Measurements from ENCODE around the gene TEX12.

TEX12 gene

GRCh38 chr11:112172362-112172994 lies 5.3 kb downstream of the TEX12 start:
- Histone ChIP-seq H3K4me2 (no peak overlapping the region), H3K27ac (no peak overlapping the region)

DNA sequence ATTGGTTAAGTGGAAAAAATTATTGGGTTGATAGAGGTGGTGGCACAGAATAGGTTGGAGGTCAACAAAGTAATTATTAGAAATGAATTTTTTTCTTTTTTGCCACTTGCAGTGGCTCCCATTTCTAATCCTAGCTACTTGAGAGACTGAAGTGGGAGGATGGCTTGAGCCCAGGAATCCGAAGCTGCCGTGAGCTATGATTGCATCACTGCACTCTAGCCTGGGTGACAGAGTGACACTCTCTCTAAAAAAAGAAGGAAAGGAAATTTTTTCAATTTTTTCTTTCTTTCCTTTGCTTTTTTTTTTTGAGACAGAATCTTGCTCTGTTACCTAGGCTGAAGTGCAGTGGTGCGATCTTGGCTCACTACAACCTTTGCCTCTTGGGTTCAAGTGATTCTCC lies 6.0 kb downstream of the TEX12 start:
- Histone ChIP-seq H3K36me3 (ENCODE audit: insufficient read depth) (no peaks in the 10 kb centered on the region), H2AFZ (ENCODE audit: low read depth) (no peak overlapping the region), H3K9ac (no peak overlapping the region), H4K20me1 (ENCODE audit: insufficient read depth) (no peaks in the 10 kb centered on the region), H3K79me2 (ENCODE audit: insufficient read depth, low read depth) (no peaks in the 10 kb centered on the region), H3K27me3 (ENCODE audit: insufficient read depth, low read depth) (no peaks in the 10 kb centered on the region), H3K4me2 (no peak overlapping the region), H3K4me3 (IDR thresholded peaks at IDR 0.05; ENCODE audit: insufficient read depth, low read depth, low read length) (no peak overlapping the region), H3K4me1 (ENCODE audit: low read depth, poor library complexity, severe bottlenecking) (no peaks in the 10 kb centered on the region), H3K27ac (no peak overlapping the region)
- TF ChIP-seq CTCF (conservative IDR thresholded peaks at IDR 0.05; ENCODE audit: low read depth, low read length) = no peak

More at GRCh38 chr11:112172362-112172994, 5.3 kb downstream of the TEX12 start:
- no peaks in the 10 kb centered on the region for H3K36me3 ChIP-seq (ENCODE audit: insufficient read depth)
- H3K4me1 ChIP-seq (ENCODE audit: low read depth, poor library complexity, severe bottlenecking) = no peaks in the 10 kb centered on the region
- H4K20me1 ChIP-seq (ENCODE audit: insufficient read depth) = no peaks in the 10 kb centered on the region
- no peak overlapping the region for H2AFZ ChIP-seq (ENCODE audit: low read depth)
- H3K9ac ChIP-seq = no peak overlapping the region
- no peak overlapping the region for H3K4me3 ChIP-seq (IDR thresholded peaks at IDR 0.05; ENCODE audit: insufficient read depth, low read depth, low read length)
- TF ChIP-seq CTCF (conservative IDR thresholded peaks at IDR 0.05; ENCODE audit: low read depth, low read length) = no peak
- no peaks in the 10 kb centered on the region for H3K27me3 ChIP-seq (ENCODE audit: insufficient read depth, low read depth)
- H3K79me2 ChIP-seq (ENCODE audit: insufficient read depth, low read depth) = no peaks in the 10 kb centered on the region

DNA sequence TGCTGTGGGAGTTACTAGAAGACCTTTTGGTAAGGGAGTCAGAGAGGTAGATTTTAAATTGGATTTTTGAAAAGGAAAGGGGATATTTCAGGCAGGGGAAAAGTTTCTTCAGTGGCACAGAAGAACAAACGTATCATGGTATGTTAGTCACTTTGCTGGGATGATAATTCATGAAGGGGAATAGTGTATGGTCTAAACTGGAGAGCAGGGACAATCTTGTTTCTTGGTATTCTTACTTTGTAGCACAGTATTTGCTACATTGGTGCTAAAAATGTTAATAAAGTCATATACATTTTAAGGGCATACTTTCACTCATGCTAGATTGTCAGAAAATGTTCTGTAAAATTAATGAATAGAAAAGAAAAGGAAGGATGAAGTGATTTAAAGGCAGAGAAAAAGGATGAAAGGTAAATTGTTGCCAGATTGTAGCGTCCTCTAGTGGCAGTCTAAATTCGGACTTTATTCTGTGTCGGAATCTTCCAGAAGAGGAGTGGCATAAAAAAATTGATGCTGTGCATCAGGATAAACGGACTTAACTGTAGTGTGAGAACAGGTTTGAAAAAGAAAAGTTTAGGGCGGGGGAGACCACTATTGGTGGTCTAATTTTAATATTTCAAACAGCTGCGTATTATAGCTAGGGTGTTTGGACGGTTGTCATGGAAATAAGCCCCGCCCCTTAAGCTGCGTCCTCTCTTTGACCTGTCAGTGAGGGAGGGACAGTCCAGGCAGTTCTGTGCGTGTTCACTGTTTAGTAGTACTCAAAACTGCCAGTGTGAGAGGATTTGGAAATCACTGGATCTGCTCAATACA lies 7.8 kb downstream of the TEX12 start, which contains the start of gene BCO2:
TSS of gene BCO2 (plus strand) at position 724 of the 810 bp plus-strand sequence. CDS start 90 bp downstream, outside the sequence.
- Histone ChIP-seq H3K27me3 (ENCODE audit: insufficient read depth, low read depth) (no peaks in the 10 kb centered on the region), H3K36me3 (ENCODE audit: insufficient read depth) (no peaks in the 10 kb centered on the region), H2AFZ (ENCODE audit: low read depth) (peak within 1 kb of the TSS; percentile 9; the same call in 1 of the 2 replicates), H3K4me1 (ENCODE audit: low read depth, poor library complexity, severe bottlenecking) (no peaks in the 10 kb centered on the region), H3K4me2 (peak within 1 kb of the TSS; percentile 6; the same call in 1 of the 2 replicates), H3K4me3 (IDR thresholded peaks at IDR 0.05; ENCODE audit: insufficient read depth, low read depth, low read length) (no peak within 1 kb of the TSS), H3K79me2 (ENCODE audit: insufficient read depth, low read depth) (no peaks in the 10 kb centered on the region), H3K27ac (no peak within 1 kb of the TSS), H3K9ac (no peak within 1 kb of the TSS), H4K20me1 (ENCODE audit: insufficient read depth) (no peaks in the 10 kb centered on the region)
- peak; percentile 69 for TF ChIP-seq CTCF (conservative IDR thresholded peaks at IDR 0.05; ENCODE audit: low read depth, low read length)

- no peak overlapping the region for H3K9ac ChIP-seq
- no peak overlapping the region for H3K4me3 ChIP-seq (IDR thresholded peaks at IDR 0.05; ENCODE audit: insufficient read depth, low read depth, low read length)
- H3K27ac ChIP-seq = no peak overlapping the region
- no peaks in the 10 kb centered on the region for H3K36me3 ChIP-seq (ENCODE audit: insufficient read depth)
- H3K4me1 ChIP-seq (ENCODE audit: low read depth, poor library complexity, severe bottlenecking) = no peaks in the 10 kb centered on the region
- no peaks in the 10 kb centered on the region for H3K79me2 ChIP-seq (ENCODE audit: insufficient read depth, low read depth)
- no peaks in the 10 kb centered on the region for H4K20me1 ChIP-seq (ENCODE audit: insufficient read depth)
- H2AFZ ChIP-seq (ENCODE audit: low read depth) = peak overlapping the region; percentile 9; the same call in 1 of the 2 replicates
- TF ChIP-seq CTCF (conservative IDR thresholded peaks at IDR 0.05; ENCODE audit: low read depth, low read length) = no peak
- H3K27me3 ChIP-seq (ENCODE audit: insufficient read depth, low read depth) = no peaks in the 10 kb centered on the region
- peak overlapping the region; percentile 6; the same call in 1 of the 2 replicates for H3K4me2 ChIP-seq
Measured at GRCh38 chr11:112175599-112175952, 8.4 kb downstream of the TEX12 start.
